GM23248 (cell line): ENCODE measurements around the gene GRK3. TPM values are rescaled to one million over a fixed set of nuclear protein-coding genes. Genes with fewer than 3 reads are reported as not detected.

Experiments
- DNase-seq: peaks from one replicate; pipeline ENCODE4 v3.0.0-alpha.2; 2015
- H2AFZ ChIP-seq: fragments of 200-600 bp; sonication (generic); 2 replicates; pipeline ENCODE4 v1.6.1; 2016; ENCODE audit warnings: antibody characterized with exemption
- H3F3A ChIP-seq: fragments of 200-600 bp; sonication (generic); 2 replicates; pipeline ENCODE4 v1.6.1; 2016; ENCODE audit warnings: mild to moderate bottlenecking, antibody characterized with exemption, mixed run types; ENCODE audit not compliant: insufficient read depth
- H3K27ac ChIP-seq: fragments of 200-600 bp; sonication (generic); 2 replicates; pipeline ENCODE4 v1.5.1; 2016; ENCODE audit warnings: mild to moderate bottlenecking
- H3K27me3 ChIP-seq: fragments of 200-600 bp; sonication (generic); replicated peaks from 2 replicates; pipeline ENCODE4 v1.6.1; 2016; ENCODE audit warnings: mild to moderate bottlenecking; ENCODE audit not compliant: insufficient read depth
- H3K36me3 ChIP-seq: fragments of 200-600 bp; sonication (generic); 2 replicates; pipeline ENCODE4 v1.6.1; 2016; ENCODE audit warnings: low read depth, mild to moderate bottlenecking
- H3K4me1 ChIP-seq: fragments of 200-600 bp; sonication (generic); 2 replicates; pipeline ENCODE4 v1.6.1; 2016; ENCODE audit warnings: mild to moderate bottlenecking; ENCODE audit not compliant: insufficient read depth
- H3K4me2 ChIP-seq: fragments of 200-600 bp; sonication (generic); one replicate; pipeline ENCODE4 v1.6.1; 2016; ENCODE audit warnings: mild to moderate bottlenecking; ENCODE audit not compliant: unreplicated experiment
- H3K4me3 ChIP-seq: fragments of 200-600 bp; sonication (generic); 2 replicates; pipeline ENCODE4 v1.5.1; 2016; ENCODE audit warnings: mild to moderate bottlenecking
- H3K79me2 ChIP-seq: fragments of 200-600 bp; sonication (generic); 2 replicates; pipeline ENCODE4 v1.6.1; 2016; ENCODE audit warnings: mild to moderate bottlenecking; ENCODE audit not compliant: insufficient read depth
- H3K9ac ChIP-seq: fragments of 200-600 bp; sonication (generic); 2 replicates; pipeline ENCODE4 v1.6.1; 2016; ENCODE audit warnings: mild to moderate bottlenecking
- H3K9me2 ChIP-seq: fragments of 200-600 bp; sonication (generic); 2 replicates; pipeline ENCODE4 v1.6.1; 2016; ENCODE audit warnings: mixed run types, mild to moderate bottlenecking, moderate library complexity; ENCODE audit not compliant: insufficient read depth
- H3K9me3 ChIP-seq: fragments of 200-600 bp; sonication (generic); one replicate; pipeline ENCODE4 v1.6.1; 2017; ENCODE audit warnings: low read depth
- H4K20me1 ChIP-seq: fragments of 200-600 bp; sonication (generic); 2 replicates; pipeline ENCODE4 v1.6.0; 2016; ENCODE audit not compliant: insufficient read depth
- EZH2 ChIP-seq: fragments of 200-600 bp; sonication (generic); IDR thresholded peaks from 2 replicates; pipeline ENCODE4 v1.6.1; 2018; ENCODE audit warnings: antibody characterized with exemption, mild to moderate bottlenecking; ENCODE audit not compliant: insufficient read depth, poor library complexity, severe bottlenecking
- EZH2phosphoT487 ChIP-seq: fragments of 200-600 bp; sonication (generic); IDR thresholded peaks from 2 replicates; pipeline ENCODE4 v1.6.1; 2018; ENCODE audit warnings: antibody characterized with exemption, moderate library complexity, mild to moderate bottlenecking, low read depth; ENCODE audit not compliant: insufficient read depth
- WGBS, 2 experiments: methylation state at CpG; one replicate each; pipeline ENCODE4 v1.1.6; 2015 to 2017; ENCODE audit warnings: low lambda C conversion rate in 2 of 2, low coverage in 1 of 2; ENCODE audit errors: missing lambda C conversion rate in 2 of 2; 5-methylcytosine and 5-hydroxymethylcytosine counted together
- in situ Hi-C: fragments of 300-500 bp; cut with MboI; formaldehyde crosslinking; loops from 2 replicates; pipeline ENCODE4 v1.15.0; 2020
- polyA plus RNA-seq: library from polyadenylated mRNA; unstranded; fragments of >200 nt; fragmentation: Nextera tagmentation; extraction: Ambion mirVana; gene quantifications from 2 replicates; pipeline ENCODE4 v1.2.1, GENCODE V29; 2016
- total RNA-seq: library from RNA; depleted of rRNA; stranded (reverse); fragments of >200 nt; shearing (Covaris generic); gene quantifications from 2 replicates; pipeline ENCODE4 v1.2.3, GENCODE V29; 2014

The GRK3 gene
- total and polyA plus RNA-seq, 2 experiments from 2014 or later: 0.08 to 0.11 TPM

GRCh38 chr22:25760848-25761595 lies 196.5 kb downstream of the GRK3 start:
- H2AFZ ChIP-seq: no peak overlapping the region
- TF ChIP-seq EZH2phosphoT487 (no peak), EZH2 (no peak)
- H4K20me1 ChIP-seq: no peaks in the 10 kb centered on the region
- H3K4me3 ChIP-seq: no peak overlapping the region
- no peak overlapping the region for H3K4me2 ChIP-seq
- no peaks in the 10 kb centered on the region for H3K9me2 ChIP-seq
- no peaks in the 10 kb centered on the region for H3K79me2 ChIP-seq
- in situ Hi-C loops: no loop called here
- H3K27me3 ChIP-seq: no peaks in the 10 kb centered on the region
- H3F3A ChIP-seq: peaks cover 11% of the 10 kb centered on the region
- no peaks in the 10 kb centered on the region for H3K9me3 ChIP-seq
- peak overlapping the region; percentile 73; the same call in 1 of the 2 replicates for H3K27ac ChIP-seq
- peaks cover 11% of the 10 kb centered on the region for H3K4me1 ChIP-seq
- no peaks in the 10 kb centered on the region for H3K36me3 ChIP-seq
- no peak overlapping the region for H3K9ac ChIP-seq
- 68 to 74% methylated on average over 15 of the region's 15 CpGs for WGBS, 2 experiments
- DNase-seq: no peak

GRCh38 chr22:25762147-25762546 lies 197.7 kb downstream of the GRK3 start:
- no peak overlapping the region for H3K4me3 ChIP-seq
- H3K27me3 ChIP-seq: no peaks in the 10 kb centered on the region
- no peak for DNase-seq
- in situ Hi-C loops: no loop called here
- H3K4me2 ChIP-seq: no peak overlapping the region
- H2AFZ ChIP-seq: no peak overlapping the region
- H4K20me1 ChIP-seq: no peaks in the 10 kb centered on the region
- H3K4me1 ChIP-seq: peaks cover 11% of the 10 kb centered on the region
- TF ChIP-seq EZH2: no peak
- no peak for TF ChIP-seq EZH2phosphoT487
- H3K36me3 ChIP-seq: no peaks in the 10 kb centered on the region
- H3K79me2 ChIP-seq: no peaks in the 10 kb centered on the region
- H3K9ac ChIP-seq: no peak overlapping the region
- peaks cover 11% of the 10 kb centered on the region for H3F3A ChIP-seq
- WGBS, 2 experiments: 74 to 78% methylated on average over 5 of the region's 5 CpGs
- H3K9me3 ChIP-seq: no peaks in the 10 kb centered on the region
- no peaks in the 10 kb centered on the region for H3K9me2 ChIP-seq
- no peak overlapping the region for H3K27ac ChIP-seq

- peak; percentile 9 for DNase-seq
- Histone ChIP-seq H2AFZ (no peak overlapping the region), H3K27me3 (no peaks in the 10 kb centered on the region), H3K9ac (no peak overlapping the region), H3K36me3 (no peaks in the 10 kb centered on the region), H3K79me2 (no peaks in the 10 kb centered on the region), H3K9me3 (no peaks in the 10 kb centered on the region), H3K4me2 (no peak overlapping the region), H3K27ac (no peak overlapping the region), H4K20me1 (no peaks in the 10 kb centered on the region), H3F3A (peaks cover 11% of the 10 kb centered on the region), H3K4me3 (no peak overlapping the region), H3K4me1 (peaks cover 11% of the 10 kb centered on the region), H3K9me2 (no peaks in the 10 kb centered on the region)
- in situ Hi-C loops: no loop called here
- 57 to 59% methylated on average over 7 of the region's 7 CpGs for WGBS, 2 experiments
- TF ChIP-seq EZH2: no peak
Measured at GRCh38 chr22:25763239-25763777, 198.8 kb downstream of the GRK3 start.

GRCh38 chr22:25764270-25765015 lies 200.0 kb downstream of the GRK3 start:
- no peak for TF ChIP-seq EZH2
- no peak for TF ChIP-seq EZH2phosphoT487
- WGBS, 2 experiments: 14 to 21% methylated on average over 8 of the region's 8 CpGs
- DNase-seq: no peak
- no peak overlapping the region for H2AFZ ChIP-seq
- no peak overlapping the region for H3K27ac ChIP-seq
- peaks cover 4% of the 10 kb centered on the region for H3F3A ChIP-seq
- H3K36me3 ChIP-seq: no peaks in the 10 kb centered on the region
- no peaks in the 10 kb centered on the region for H3K9me3 ChIP-seq
- H3K27me3 ChIP-seq: no peaks in the 10 kb centered on the region
- H3K4me1 ChIP-seq: peaks cover 4% of the 10 kb centered on the region
- H3K9ac ChIP-seq: no peak overlapping the region
- no peak overlapping the region for H3K4me2 ChIP-seq
- in situ Hi-C loops: no loop called here
- H3K9me2 ChIP-seq: no peaks in the 10 kb centered on the region
- H4K20me1 ChIP-seq: no peaks in the 10 kb centered on the region
- H3K4me3 ChIP-seq: no peak overlapping the region
- H3K79me2 ChIP-seq: no peaks in the 10 kb centered on the region
